GM18507 (cell line): ENCODE results near the gene ST8SIA3.

ENCODE experiments used
- DNase-seq: peaks from one replicate; pipeline ENCODE4 v3.0.0; 2011; ENCODE audit warnings: low read depth; ENCODE audit not compliant: insufficient read length; ENCODE audit errors: extremely low spot score
- FAIRE-seq: peaks from 2 replicates; lab custom pipeline; 2011; peaks lifted over from hg19 to GRCh38; lab: Jason Lieb, UNC

The ST8SIA3 gene

GRCh38 chr18:57352271-57352701 is at the start of gene ST8SIA3:
Gene ST8SIA3, plus strand, starts transcription at chr18:57352557. Its CDS starts 290 bp downstream, at chr18:57352847.
- DNase-seq (no peak), FAIRE-seq (no peak)

GRCh38 chr18:57311472-57311871 is 40.9 kb upstream of the ST8SIA3 start:
- DNase-seq (no peak), FAIRE-seq (no peak)

GRCh38 chr18:57312346-57313144 is 39.8 kb upstream of the ST8SIA3 start:
- FAIRE-seq (no peak), DNase-seq (no peak)

DNA sequence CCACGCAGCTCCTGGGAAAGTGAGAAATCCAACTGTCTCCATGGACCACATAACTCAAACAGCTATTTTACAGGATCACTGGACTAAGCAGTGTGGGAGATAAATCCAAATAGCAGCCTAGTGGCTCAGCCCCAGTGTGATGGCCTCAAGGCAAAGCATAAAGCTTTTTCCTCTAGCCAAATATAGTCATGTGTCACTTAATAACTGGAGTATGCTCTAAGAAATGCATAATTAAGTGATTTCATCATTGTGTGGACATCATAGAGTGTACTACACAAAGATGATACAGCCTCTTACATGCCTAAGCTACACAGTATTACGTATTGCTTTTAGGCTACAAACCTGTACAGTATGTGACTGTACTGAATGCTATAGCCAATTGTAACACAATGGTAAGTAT is 31.8 kb upstream of the ST8SIA3 start:
- DNase-seq (no peak), FAIRE-seq (no peak)

- FAIRE-seq (no peak), DNase-seq (no peak)
Observed at GRCh38 chr18:57325491-57326166, 26.7 kb upstream of the ST8SIA3 start.

- DNase-seq (no peak), FAIRE-seq (no peak)
Observed at GRCh38 chr18:57326718-57327323, 25.5 kb upstream of the ST8SIA3 start.

DNA sequence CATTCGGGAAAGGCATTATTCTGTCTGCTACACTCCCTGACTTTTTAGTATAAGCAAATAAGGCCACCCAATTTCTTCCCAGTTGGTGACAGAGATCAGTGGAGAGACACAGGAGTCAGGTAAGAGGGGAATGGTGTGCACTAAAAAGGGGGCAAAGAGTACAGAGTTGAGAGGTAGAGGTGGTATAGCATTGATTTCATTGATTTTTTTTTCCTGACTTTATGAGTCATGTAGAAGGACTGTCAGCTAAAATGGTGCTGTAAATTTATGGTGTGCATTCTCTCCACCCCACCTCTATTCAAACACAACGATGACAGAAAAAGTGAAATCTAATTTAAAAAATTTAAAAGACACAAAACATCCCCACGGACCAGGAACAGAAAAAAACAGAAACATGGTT is 23.7 kb upstream of the ST8SIA3 start:
- DNase-seq = no peak
- no peak for FAIRE-seq

- no peak for DNase-seq
- FAIRE-seq = no peak
Observed at GRCh38 chr18:57329856-57330255, 22.5 kb upstream of the ST8SIA3 start.

DNA sequence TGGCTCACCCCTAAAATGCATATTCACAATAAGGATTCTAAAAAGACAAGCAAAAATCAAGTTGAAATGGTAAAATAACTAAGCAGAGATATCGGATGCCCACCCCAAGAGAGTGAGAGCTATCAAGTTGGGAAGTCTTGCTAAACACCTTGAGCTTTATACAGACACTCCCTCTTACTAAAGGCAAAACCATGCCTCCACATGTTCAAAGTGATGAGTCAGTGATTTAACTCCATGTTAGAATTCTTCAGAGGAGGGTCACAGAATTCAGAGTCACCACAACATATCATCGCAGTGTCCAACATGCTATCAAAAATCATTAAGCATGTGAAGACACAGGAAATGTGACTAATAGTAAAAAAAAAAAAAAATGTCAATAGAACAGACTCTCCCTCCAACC is 20.6 kb upstream of the ST8SIA3 start:
- no peak for DNase-seq
- FAIRE-seq = no peak

DNA sequence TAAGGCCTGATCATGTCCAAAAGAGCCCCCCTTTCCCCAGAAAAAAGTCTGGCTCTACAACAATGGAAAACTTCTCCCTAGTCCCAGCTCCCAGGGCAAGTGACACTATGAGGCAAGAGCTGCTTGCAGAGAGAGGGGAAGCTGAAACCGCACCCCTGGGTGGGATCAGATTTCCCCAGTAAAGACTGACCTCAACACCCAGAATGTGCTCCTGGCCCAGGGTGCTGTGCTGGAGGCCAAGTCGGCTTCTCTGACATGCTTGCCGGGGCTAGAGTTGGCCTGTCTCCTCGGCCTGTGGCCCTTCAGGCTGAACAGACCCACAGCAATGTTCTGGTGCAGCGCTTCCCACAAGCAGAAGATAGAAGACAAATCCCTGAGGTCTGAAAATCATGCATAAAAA is 18.4 kb upstream of the ST8SIA3 start:
- DNase-seq = no peak

DNA sequence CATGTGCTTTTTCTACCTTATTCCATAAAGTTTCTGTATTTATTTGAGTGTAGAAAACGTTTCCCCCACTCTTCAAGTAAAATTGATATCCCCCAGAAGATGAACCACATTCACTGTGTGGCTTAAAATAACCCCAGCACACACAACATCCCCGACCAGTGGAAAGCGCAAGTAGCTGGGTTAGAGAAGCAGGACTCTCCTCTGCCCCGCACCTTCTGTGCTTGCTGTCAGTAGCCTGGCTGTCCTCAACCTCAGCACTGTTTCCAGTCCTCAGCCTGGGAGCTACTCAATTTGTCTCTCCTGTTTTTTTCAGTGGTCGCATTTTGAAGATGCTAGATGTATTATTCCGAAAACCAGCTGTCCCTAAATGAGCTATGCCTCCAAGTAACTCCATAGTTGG is 18.0 kb upstream of the ST8SIA3 start:
- DNase-seq (no peak), FAIRE-seq (no peak)

More for the DNA sequence above, 18.4 kb upstream of the ST8SIA3 start:
- FAIRE-seq = no peak

- DNase-seq = no peak
- no peak for FAIRE-seq
Observed at GRCh38 chr18:57336343-57336742, 16.0 kb upstream of the ST8SIA3 start.

DNA sequence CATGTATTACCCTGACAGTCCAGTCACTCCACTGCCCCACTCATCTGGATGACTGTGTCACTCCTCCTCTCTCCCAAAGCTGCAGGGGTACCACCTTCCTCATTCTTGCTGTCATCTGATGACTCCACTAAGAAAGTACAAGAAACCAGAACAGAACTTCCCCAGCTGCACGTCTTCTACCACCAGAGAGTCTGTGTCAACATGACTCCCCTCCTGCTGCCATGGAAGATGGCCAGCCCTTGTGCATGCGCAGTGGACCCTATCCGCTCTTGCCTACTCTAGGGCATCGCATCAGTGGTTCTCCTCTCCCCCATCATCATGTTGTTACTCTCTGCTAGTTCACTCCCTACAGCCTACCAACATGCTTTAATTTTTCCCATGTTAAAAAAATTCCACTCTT is 14.5 kb upstream of the ST8SIA3 start:
- DNase-seq (no peak), FAIRE-seq (no peak)

GRCh38 chr18:57343833-57344232 is 8.5 kb upstream of the ST8SIA3 start:
- FAIRE-seq (no peak), DNase-seq (no peak)

DNA sequence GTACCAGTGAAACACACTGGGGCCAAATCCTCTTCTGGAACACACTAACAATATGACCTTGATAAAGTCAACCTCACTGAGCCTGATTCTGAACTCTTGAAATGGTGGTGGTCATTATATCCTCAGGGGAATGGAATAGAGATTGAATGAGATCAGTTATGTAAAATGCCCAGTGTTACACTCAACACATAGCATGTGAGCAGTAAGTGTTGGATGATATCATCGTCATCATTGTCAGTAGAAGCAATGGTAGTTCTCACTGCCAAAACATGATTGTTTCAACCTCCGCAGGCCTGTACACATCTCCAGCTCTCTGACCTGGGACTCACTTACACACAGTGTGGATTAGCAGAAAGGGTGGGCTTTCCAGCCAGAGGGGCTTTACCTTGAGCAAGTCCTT is 5.5 kb upstream of the ST8SIA3 start:
- DNase-seq (no peak), FAIRE-seq (no peak)

- no peak for FAIRE-seq
Observed at GRCh38 chr18:57347784-57348183, 4.6 kb upstream of the ST8SIA3 start.

GRCh38 chr18:57352761-57353136 is 392 bp downstream of the ST8SIA3 start:
- DNase-seq (no peak), FAIRE-seq (no peak)

More at GRCh38 chr18:57347784-57348183, 4.6 kb upstream of the ST8SIA3 start:
- DNase-seq = no peak

- DNase-seq (no peak), FAIRE-seq (no peak)
Observed at GRCh38 chr18:57353137-57353939, 981 bp downstream of the ST8SIA3 start.

GRCh38 chr18:57353940-57354461 is 1.6 kb downstream of the ST8SIA3 start:
- FAIRE-seq (no peak), DNase-seq (peak; percentile 12)

- DNase-seq (no peak), FAIRE-seq (no peak)
Observed at GRCh38 chr18:57359433-57359832, 7.1 kb downstream of the ST8SIA3 start.
